NCI-H446 (cell line): ENCODE data around the gene MYO1D.
A peak's percentile ranks its signal among the peaks of the same experiment; 100 is the strongest.
"Not testable (repeated sequence)": the region's sequence is repeated elsewhere in the genome, so short reads cannot be mapped to it uniquely, and the experiment has no call there.

Experiments used
- DNase-seq, 2 experiments: peaks; one replicate each; lab custom pipeline; 2025; lab: John Stamatoyannopoulos, UW

The MYO1D gene

GRCh38 chr17:32673964-32674363 lies 203.0 kb downstream of the MYO1D start:
- no peak for DNase-seq

- peak in 1 of 2 experiments; percentile 3 for DNase-seq
Measured at GRCh38 chr17:32672711-32673110, 204.2 kb downstream of the MYO1D start.

- peak; percentile 76 to 79 for DNase-seq
Measured at GRCh38 chr17:32671896-32672295, 205.0 kb downstream of the MYO1D start.

- DNase-seq: no peak
Measured at GRCh38 chr17:32664936-32665583, 211.9 kb downstream of the MYO1D start.

GRCh38 chr17:32660496-32660985 lies 216.4 kb downstream of the MYO1D start:
- DNase-seq: no peak

- DNase-seq: peak; percentile 67 to 75
Measured at GRCh38 chr17:32659419-32659842, 217.5 kb downstream of the MYO1D start.

GRCh38 chr17:32658470-32659418 lies 218.2 kb downstream of the MYO1D start:
- DNase-seq: no peak

- DNase-seq: no peak
Measured at GRCh38 chr17:32656886-32657285, 220.0 kb downstream of the MYO1D start.

- no peak for DNase-seq
Measured at GRCh38 chr17:32654324-32654723, 222.6 kb downstream of the MYO1D start.

GRCh38 chr17:32651084-32651483 lies 225.8 kb downstream of the MYO1D start:
- DNase-seq: no peak

GRCh38 chr17:32648450-32648849 lies 228.5 kb downstream of the MYO1D start:
- no peak for DNase-seq

GRCh38 chr17:32646941-32647340 lies 230.0 kb downstream of the MYO1D start:
- no peak for DNase-seq

- DNase-seq: not testable (repeated sequence)
Measured at GRCh38 chr17:32641514-32641913, 235.4 kb downstream of the MYO1D start.

GRCh38 chr17:32636598-32637218 lies 240.2 kb downstream of the MYO1D start:
- no peak for DNase-seq

- no peak for DNase-seq
Measured at GRCh38 chr17:32634167-32634566, 242.8 kb downstream of the MYO1D start.

GRCh38 chr17:32631341-32632096 lies 245.4 kb downstream of the MYO1D start:
- no peak for DNase-seq

- no peak for DNase-seq
Measured at GRCh38 chr17:32629563-32630190, 247.2 kb downstream of the MYO1D start.

GRCh38 chr17:32628271-32629044 lies 248.5 kb downstream of the MYO1D start:
- DNase-seq: no peak

- DNase-seq: peak; percentile 93 to 95
Measured at GRCh38 chr17:32627239-32627996, 249.5 kb downstream of the MYO1D start.

- peak in 1 of 2 experiments; percentile 15 for DNase-seq
Measured at GRCh38 chr17:32626379-32626791, 250.5 kb downstream of the MYO1D start.
